Right lobe of liver (tissue), 6 donors: ENCODE measurements around the gene TYSND1. TPM values are rescaled to one million over a fixed set of nuclear protein-coding genes. Genes with fewer than 3 reads are reported as not detected.

ENCODE experiments used
- ATAC-seq, 4 donors: fragments of 200-7000 bp; cut with Tn5 transposase; one replicate each; pipeline ENCODE4 v1.9.1; 2020; ENCODE audit warnings: mild to moderate bottlenecking in 4 of 4, moderate library complexity in 4 of 4
- DNase-seq, 3 donors: peaks; one replicate each; pipeline ENCODE4 v3.0.0-alpha.2; 2020
- H3K27ac ChIP-seq, 3 donors: fragments of 200-600 bp; one replicate each; pipeline ENCODE4 v1.8.0; 2022
- H3K27me3 ChIP-seq, 2 donors: fragments of 200-600 bp; one replicate each; pipeline ENCODE4 v1.8.0; 2022
- H3K36me3 ChIP-seq, 4 donors: fragments of 200-600 bp; sonication (generic) in 1 of 4; one replicate each; pipeline versions ENCODE4 v1.5.1 to v1.8.0; 2017 to 2022; ENCODE audit warnings: control low read depth in 1 of 4
- H3K4me1 ChIP-seq, 4 donors: fragments of 200-600 bp; sonication (generic) in 1 of 4; one replicate each; pipeline versions ENCODE4 v1.5.1 to v1.8.0; 2017 to 2022; ENCODE audit warnings: control low read depth in 1 of 4
- H3K4me3 ChIP-seq, 3 donors: fragments of 200-600 bp; one replicate each; pipeline ENCODE4 v1.8.0; 2022
- H3K9me3 ChIP-seq, 4 donors: fragments of 200-600 bp; sonication (generic) in 1 of 4; one replicate each; pipeline versions ENCODE4 v1.5.1 to v1.8.0; 2017 to 2022; ENCODE audit warnings: control low read depth in 1 of 4
- POLR2A ChIP-seq: fragments of 450-650 bp; IDR thresholded peaks from one replicate; pipeline ENCODE4 v1.6.1; 2017; ENCODE audit warnings: antibody characterized with exemption, mild to moderate bottlenecking
- WGBS: methylation state at CpG from one replicate; pipeline ENCODE4 v1.1.6; 2018; ENCODE audit warnings: low coverage, low lambda C conversion rate; ENCODE audit not compliant: insufficient coverage; ENCODE audit errors: missing lambda C conversion rate; 5-methylcytosine and 5-hydroxymethylcytosine counted together
- intact Hi-C, 2 donors: fragments of 100-400 bp; cut with DNase I; formaldehyde crosslinking; loops; one replicate each; pipeline versions ENCODE4 v1.11.2 to v1.14.1; 2022
- total RNA-seq, 6 experiments: library from RNA; depleted of rRNA in 2 of 6; stranded (reverse); fragments of >200 nt in 2 of 6; fragmentation: NEBNext Ultra II Directional in 3 of 6; extraction: Animal tissue kit (Norgen Biotek cat#: 25700) in 3 of 6; gene quantifications; one replicate each; pipeline versions ENCODE4 v1.1.0 to v1.2.4, GENCODE V29; 2016 to 2023
- TF ChIP-seq, protein P1 (sequence below), 4 donors: fragments of 200-600 bp in 3 of 4; fragments of 450-650 bp in 1 of 4; IDR thresholded peaks; one replicate each; pipeline versions ENCODE4 v1.5.1 to v1.8.0; 2016 to 2022; ENCODE audit warnings: antibody characterized with exemption in 4 of 4, mild to moderate bottlenecking in 2 of 4
- donor health status: DM: no; HTN: yes; CAD: no.
- donor health status: DM: no; HTN: no; CAD: no.
- donor health status: DM: no; HTN: no; CAD: no.
- donor health status: DM: no; HTN: yes; CAD: no.
- donor health status: DM: no; HTN: yes; CAD: no.

TYSND1 gene
- total RNA-seq, 6 experiments from 2014 or later, result 5.3 to 11.1 (median 8.2) TPM

- ATAC-seq (no peak), DNase-seq (no peak)
- no peak overlapping the region for H3K4me3 ChIP-seq
- no peak for TF ChIP-seq POLR2A
- TF ChIP-seq, protein P1, sequence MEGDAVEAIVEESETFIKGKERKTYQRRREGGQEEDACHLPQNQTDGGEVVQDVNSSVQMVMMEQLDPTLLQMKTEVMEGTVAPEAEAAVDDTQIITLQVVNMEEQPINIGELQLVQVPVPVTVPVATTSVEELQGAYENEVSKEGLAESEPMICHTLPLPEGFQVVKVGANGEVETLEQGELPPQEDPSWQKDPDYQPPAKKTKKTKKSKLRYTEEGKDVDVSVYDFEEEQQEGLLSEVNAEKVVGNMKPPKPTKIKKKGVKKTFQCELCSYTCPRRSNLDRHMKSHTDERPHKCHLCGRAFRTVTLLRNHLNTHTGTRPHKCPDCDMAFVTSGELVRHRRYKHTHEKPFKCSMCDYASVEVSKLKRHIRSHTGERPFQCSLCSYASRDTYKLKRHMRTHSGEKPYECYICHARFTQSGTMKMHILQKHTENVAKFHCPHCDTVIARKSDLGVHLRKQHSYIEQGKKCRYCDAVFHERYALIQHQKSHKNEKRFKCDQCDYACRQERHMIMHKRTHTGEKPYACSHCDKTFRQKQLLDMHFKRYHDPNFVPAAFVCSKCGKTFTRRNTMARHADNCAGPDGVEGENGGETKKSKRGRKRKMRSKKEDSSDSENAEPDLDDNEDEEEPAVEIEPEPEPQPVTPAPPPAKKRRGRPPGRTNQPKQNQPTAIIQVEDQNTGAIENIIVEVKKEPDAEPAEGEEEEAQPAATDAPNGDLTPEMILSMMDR (IDR thresholded peaks at IDR 0.05), result no peak
- 100% methylated on average over 2 of the region's 2 CpGs for WGBS
- H3K4me1 ChIP-seq, result peaks cover 0 to 23% (median 7%) of the 10 kb centered on the region in 4 donors
- no peaks in the 10 kb centered on the region for H3K9me3 ChIP-seq
- peaks cover 0 to 2% (median 0%) of the 10 kb centered on the region in 4 donors for H3K36me3 ChIP-seq
- intact Hi-C loops, result no loop called here
- no peaks in the 10 kb centered on the region for H3K27me3 ChIP-seq
- H3K27ac ChIP-seq, result no peak overlapping the region
These were observed 52.2 kb downstream of the TYSND1 start for GRCh38 chr10:70094250-70094649.

DNA sequence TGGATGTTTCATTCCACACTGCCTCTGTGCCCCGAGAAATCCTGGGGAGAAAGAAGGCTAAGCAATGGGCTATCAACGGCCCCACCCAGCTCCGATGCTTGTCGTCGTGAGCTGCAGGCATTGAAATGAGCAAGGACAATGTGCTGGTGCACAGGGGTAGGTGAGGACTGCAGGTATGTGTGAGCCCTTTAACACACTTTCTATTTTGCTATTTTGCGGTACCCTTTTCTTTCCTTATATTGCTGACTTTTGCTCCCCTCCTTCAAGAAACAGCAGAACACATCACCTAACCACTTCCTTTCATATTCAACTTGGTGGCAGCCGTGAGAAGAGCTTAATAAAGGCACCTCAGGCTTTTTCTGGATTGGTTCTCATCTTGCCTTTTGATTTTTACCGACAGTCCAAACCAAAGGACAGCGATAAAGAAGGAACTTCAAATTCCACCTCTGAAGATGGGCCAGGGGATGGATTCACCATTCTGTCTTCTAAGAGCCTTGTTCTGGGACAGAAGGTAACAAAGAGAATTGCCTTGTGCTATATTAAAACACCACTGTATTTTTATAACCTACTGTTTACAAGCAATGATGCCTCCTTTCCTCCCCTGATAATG, 53.1 kb downstream of the TYSND1 start:
- no peaks in the 10 kb centered on the region for H3K36me3 ChIP-seq
- 74% methylated on average over 8 of the region's 9 CpGs for WGBS

DNA sequence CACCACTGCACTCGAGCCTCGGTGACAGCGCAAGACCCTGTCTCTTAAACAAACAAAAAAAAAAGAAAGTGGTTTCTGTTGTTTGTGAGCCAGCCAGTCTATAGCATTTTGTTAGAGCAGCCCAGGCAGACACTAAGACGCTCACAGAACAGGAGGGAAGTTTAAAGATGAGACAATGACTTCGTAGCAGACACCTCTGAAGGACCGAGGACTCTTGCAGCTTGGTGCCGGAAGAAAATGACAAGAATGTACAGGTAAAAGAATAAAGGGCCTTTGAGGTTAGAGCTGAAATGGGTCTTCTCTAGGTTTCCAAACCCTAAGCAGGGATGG, 54.1 kb downstream of the TYSND1 start:
- no peak for DNase-seq
- 70% methylated on average over 7 of the region's 7 CpGs for WGBS
- Histone ChIP-seq H3K4me1 (peaks cover 0 to 29% (median 9%) of the 10 kb centered on the region in 4 donors), H3K27ac (no peak overlapping the region), H3K9me3 (no peaks in the 10 kb centered on the region), H3K27me3 (no peaks in the 10 kb centered on the region), H3K4me3 (no peak overlapping the region), H3K36me3 (no peaks in the 10 kb centered on the region)
- TF ChIP-seq POLR2A, result no peak
- TF ChIP-seq, protein P1 (IDR thresholded peaks at IDR 0.05), result no peak
- intact Hi-C loops, result no loop called here
- no peak for ATAC-seq

More for the DNA sequence above, 53.1 kb downstream of the TYSND1 start:
- ATAC-seq (no peak), DNase-seq (no peak)
- Histone ChIP-seq H3K4me1 (peaks cover 0 to 23% (median 7%) of the 10 kb centered on the region in 4 donors), H3K9me3 (no peaks in the 10 kb centered on the region), H3K27ac (no peak overlapping the region), H3K4me3 (no peak overlapping the region), H3K27me3 (no peaks in the 10 kb centered on the region)
- no peak for TF ChIP-seq POLR2A
- TF ChIP-seq, protein P1 (IDR thresholded peaks at IDR 0.05), result no peak
- intact Hi-C loops, result no loop called here

DNA sequence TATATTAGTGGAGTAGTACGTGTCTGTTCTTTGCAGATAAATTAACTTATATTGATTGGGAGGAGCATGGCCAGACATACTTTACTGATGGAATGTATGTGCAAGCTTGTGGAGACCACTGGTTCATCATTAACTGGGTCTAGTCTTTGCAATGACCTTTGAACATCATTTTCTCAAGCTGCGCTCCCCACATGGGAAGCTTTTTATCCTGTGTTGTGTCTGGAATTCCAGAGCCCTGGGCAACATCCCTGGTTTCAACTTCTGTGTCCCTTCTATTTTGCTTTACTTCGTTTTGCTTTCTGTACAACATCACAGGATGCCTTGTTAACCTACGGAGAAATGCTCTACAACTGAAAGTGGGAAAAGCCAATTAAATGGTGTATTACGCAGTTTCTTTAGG, 55.5 kb downstream of the TYSND1 start:
- H3K4me3 ChIP-seq, result no peak overlapping the region
- intact Hi-C loops, result no loop called here
- TF ChIP-seq, protein P1 (IDR thresholded peaks at IDR 0.05), result no peak
- no peak for TF ChIP-seq POLR2A
- peaks cover 0 to 38% (median 16%) of the 10 kb centered on the region in 4 donors for H3K4me1 ChIP-seq
- no peaks in the 10 kb centered on the region for H3K9me3 ChIP-seq
- H3K27ac ChIP-seq, result peak overlapping the region in 1 of 3 donors; percentile 47
- no peaks in the 10 kb centered on the region for H3K36me3 ChIP-seq
- peak; percentile 26 to 74 (median 39) for ATAC-seq
- no peaks in the 10 kb centered on the region for H3K27me3 ChIP-seq
- DNase-seq, result no peak
- WGBS, result 52% methylated on average over 5 of the region's 5 CpGs
